ENCODE measurements around the gene ZIC5. TPM values are rescaled to one million over a fixed set of nuclear protein-coding genes. Genes with fewer than 3 reads are reported as not detected.
A peak's percentile ranks its signal among the peaks of the same experiment; 100 is the strongest.

Gene ZIC5
- total RNA-seq, 1 donor from 2014 or later, result 0.27 TPM

DNA sequence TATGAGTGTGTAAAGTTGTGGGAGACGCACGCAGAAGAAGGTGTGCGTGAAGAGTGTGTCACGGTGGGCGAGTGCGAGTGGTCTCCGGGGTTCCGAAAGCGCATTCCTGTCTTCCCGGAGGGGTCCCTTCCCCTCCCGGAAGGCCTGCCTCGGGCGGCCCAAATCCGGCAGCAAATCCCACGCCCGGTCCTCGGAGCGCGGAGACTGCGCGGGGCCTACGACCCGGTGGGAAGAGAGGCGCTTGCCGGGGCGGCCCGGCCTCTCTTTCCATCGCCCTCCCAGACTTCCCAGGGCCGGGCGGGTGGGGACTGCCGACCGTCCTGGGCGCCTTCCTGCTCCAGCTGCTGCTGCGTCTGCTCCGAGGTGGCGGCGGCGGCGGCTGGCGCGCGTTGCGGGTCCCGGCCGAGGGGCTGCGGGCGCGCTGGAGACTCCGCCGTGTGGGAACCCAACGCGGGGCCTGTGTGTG, 2.1 kb downstream of the ZIC5 start:
- Histone ChIP-seq H4K20me1 (ENCODE audit: insufficient read depth, low read length) (no peaks in the 10 kb centered on the region), H3K27me3 (ENCODE audit: insufficient read depth, low read length) (peaks cover 70% of the 10 kb centered on the region), H2AFZ (ENCODE audit: low read depth, low read length) (peak overlapping the region; percentile 55), H3K4me1 (ENCODE audit: insufficient read depth, low read length) (peaks cover 11% of the 10 kb centered on the region), H3K4me2 (ENCODE audit: low read length) (peak overlapping the region; percentile 80), H3K36me3 (ENCODE audit: insufficient read depth, low read length) (no peaks in the 10 kb centered on the region), H3K79me2 (ENCODE audit: insufficient read depth, low read length) (peaks cover 32% of the 10 kb centered on the region), H3K4me3 (ENCODE audit: insufficient read depth, low read depth, low read length) (peak overlapping the region; percentile 47), H3K27ac (ENCODE audit: low read depth, low read length) (peak overlapping the region; percentile 58), H3K9ac (ENCODE audit: low read length) (peak overlapping the region; percentile 79), H3K9me3 (ENCODE audit: insufficient read depth, low read depth, low read length) (peaks cover 4% of the 10 kb centered on the region)
- Mint-ChIP-seq H3K36me3 (ENCODE audit: low read depth, unreplicated experiment) (peaks cover 3% of the 10 kb centered on the region), H3K4me1 (ENCODE audit: low read depth, unreplicated experiment) (no peaks in the 10 kb centered on the region), H3K27ac (ENCODE audit: unreplicated experiment) (peak overlapping the region; percentile 97), H3K27me3 (ENCODE audit: low read depth, unreplicated experiment) (peaks cover 65% of the 10 kb centered on the region), H3K4me3 (ENCODE audit: unreplicated experiment) (peak overlapping the region; percentile 64), H3K9me3 (ENCODE audit: unreplicated experiment) (peaks cover 22% of the 10 kb centered on the region)
- DNase-seq (ENCODE audit: low read depth) (no peak), FAIRE-seq (no peak)
- TF ChIP-seq EZH2 (IDR thresholded peaks at IDR 0.05; ENCODE audit: insufficient read depth, low read length) (peak; percentile 96), CTCF (IDR thresholded peaks at IDR 0.05; ENCODE audit: insufficient read depth, low read depth, low read length) (no peak)

DNA sequence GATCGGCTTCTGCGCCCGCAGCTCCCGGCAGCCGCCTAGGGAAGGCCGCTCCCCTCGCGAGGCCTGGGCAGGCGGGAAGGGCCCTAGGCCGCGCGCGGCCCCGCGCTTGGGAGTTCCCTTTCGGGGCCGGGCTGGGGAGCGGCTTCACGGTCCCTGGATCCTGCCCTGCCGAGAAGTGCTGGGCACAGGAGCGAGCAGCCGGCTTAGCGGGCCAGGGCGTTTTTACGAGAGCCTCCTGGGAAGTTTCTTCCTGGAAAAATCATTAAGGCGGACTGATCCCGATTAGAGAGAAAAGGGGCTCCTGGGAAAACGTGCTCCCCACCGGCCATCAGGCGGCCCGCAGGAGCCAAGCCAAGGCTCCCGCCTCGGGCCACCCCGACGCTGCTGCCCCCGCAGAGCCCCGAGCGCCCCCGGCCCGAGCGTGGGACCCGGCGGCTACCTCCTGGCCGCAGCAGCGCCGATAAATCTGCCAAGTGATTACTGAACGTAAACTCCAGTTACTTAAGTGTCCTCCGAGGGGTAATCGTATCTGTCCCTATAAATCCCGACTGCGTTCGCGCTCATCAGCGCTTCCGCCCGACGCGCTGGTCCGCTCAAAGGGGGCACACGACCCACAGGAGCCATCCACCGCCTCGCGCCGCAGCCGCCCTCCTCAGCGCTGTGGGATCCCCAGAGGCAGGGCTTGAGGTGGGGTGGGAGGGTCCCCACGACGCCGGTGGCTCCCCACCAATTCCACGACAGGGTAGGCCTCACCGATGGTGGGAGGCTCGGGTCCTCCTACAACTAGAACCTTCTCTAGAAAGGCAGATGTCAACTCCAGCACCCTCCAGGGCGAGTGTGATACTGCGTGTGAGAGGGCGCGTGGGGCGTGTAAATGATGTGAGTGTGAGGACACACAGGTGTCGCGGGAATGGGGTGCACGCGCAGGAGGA, 2.8 kb downstream of the ZIC5 start:
- Histone ChIP-seq H3K27me3 (ENCODE audit: insufficient read depth, low read length) (peaks cover 67% of the 10 kb centered on the region), H3K4me2 (ENCODE audit: low read length) (peak overlapping the region; percentile 80), H2AFZ (ENCODE audit: low read depth, low read length) (peak overlapping the region; percentile 55), H3K79me2 (ENCODE audit: insufficient read depth, low read length) (peaks cover 32% of the 10 kb centered on the region), H3K4me3 (ENCODE audit: insufficient read depth, low read depth, low read length) (peak overlapping the region; percentile 47), H3K9ac (ENCODE audit: low read length) (peak overlapping the region; percentile 79), H4K20me1 (ENCODE audit: insufficient read depth, low read length) (no peaks in the 10 kb centered on the region), H3K4me1 (ENCODE audit: insufficient read depth, low read length) (peaks cover 11% of the 10 kb centered on the region), H3K9me3 (ENCODE audit: insufficient read depth, low read depth, low read length) (peaks cover 4% of the 10 kb centered on the region), H3K36me3 (ENCODE audit: insufficient read depth, low read length) (no peaks in the 10 kb centered on the region), H3K27ac (ENCODE audit: low read depth, low read length) (peak overlapping the region; percentile 58)
- no peaks in the 10 kb centered on the region for H3K4me1 Mint-ChIP-seq (ENCODE audit: low read depth, unreplicated experiment)
- peaks cover 63% of the 10 kb centered on the region for H3K27me3 Mint-ChIP-seq (ENCODE audit: low read depth, unreplicated experiment)
- peaks cover 21% of the 10 kb centered on the region for H3K9me3 Mint-ChIP-seq (ENCODE audit: unreplicated experiment)
- peaks cover 3% of the 10 kb centered on the region for H3K36me3 Mint-ChIP-seq (ENCODE audit: low read depth, unreplicated experiment)
- no peak for FAIRE-seq
- peak overlapping the region; percentile 97 for H3K27ac Mint-ChIP-seq (ENCODE audit: unreplicated experiment)
- H3K4me3 Mint-ChIP-seq (ENCODE audit: unreplicated experiment), result peak overlapping the region; percentile 40
- no peak for DNase-seq (ENCODE audit: low read depth)
- TF ChIP-seq EZH2 (IDR thresholded peaks at IDR 0.05; ENCODE audit: insufficient read depth, low read length) (peak; percentile 98), CTCF (IDR thresholded peaks at IDR 0.05; ENCODE audit: insufficient read depth, low read depth, low read length) (no peak)
